ENCODE measurements around the gene MCCC2.
A peak's percentile ranks its signal among the peaks of the same experiment; 100 is the strongest.
"Not testable (repeated sequence)": the region's sequence is repeated elsewhere in the genome, so short reads cannot be mapped to it uniquely, and the experiment has no call there.

MCCC2 gene

GRCh38 chr5:71600783-71601182 lies 13.6 kb downstream of the MCCC2 start:
- no peak for DNase-seq

DNA sequence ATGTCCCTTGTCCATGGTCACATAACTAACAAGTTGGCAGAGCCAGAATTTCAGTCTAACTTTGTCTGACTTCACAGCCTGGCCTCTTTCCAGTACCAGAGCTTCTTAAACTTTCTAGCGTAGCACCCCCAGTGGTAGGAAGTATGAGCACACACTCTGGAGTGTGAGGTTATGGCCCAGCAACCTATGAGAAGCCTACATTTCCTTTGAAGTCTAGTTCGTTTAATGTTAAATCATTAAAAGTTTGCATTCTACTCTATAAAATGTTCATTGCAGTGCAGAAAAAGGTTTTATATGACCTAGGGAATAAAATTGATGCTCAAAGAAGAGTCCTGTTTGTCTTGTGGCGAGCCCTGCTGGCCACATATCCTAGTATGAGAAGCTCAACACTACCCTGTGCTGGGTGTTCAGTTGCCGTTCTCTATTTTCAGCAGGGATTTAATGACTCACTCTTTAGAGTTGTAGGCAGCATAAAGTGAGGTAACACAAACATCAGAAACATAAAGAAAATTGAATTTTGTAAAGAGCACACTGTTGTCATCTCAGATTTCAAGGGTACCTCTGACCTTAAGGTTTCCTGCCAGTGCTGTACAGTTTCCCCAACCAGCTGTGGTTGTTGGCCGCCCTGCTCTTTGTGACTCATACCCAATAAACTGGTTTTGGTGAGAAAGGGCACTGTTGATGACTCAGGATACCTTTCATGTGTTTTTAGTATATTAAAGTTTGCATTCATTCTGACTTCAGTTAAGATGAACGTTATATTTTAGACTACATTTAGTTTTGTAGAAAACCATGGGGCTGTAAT lies 14.3 kb downstream of the MCCC2 start:
- DNase-seq = peak; percentile 66

DNA sequence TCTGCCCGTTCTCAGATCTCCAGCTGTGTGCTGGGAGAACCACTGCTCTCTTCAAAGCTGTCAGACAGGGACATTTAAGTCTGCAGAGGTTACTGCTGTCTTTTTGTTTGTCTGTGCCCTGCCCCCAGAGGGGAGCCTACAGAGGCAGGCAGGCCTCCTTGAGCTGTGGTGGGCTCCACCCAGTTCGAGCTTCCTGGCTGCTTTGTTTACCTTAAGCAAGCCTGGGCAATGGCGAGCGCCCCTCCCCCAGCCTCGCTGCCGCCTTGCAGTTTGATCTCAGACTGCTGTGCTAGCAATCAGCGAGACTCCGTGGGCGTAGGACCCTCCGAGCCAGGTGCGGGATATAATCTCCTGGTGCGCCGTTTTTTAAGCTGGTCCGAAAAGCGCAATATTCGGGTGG lies 22.8 kb downstream of the MCCC2 start:
- peak; percentile 8 for DNase-seq

DNA sequence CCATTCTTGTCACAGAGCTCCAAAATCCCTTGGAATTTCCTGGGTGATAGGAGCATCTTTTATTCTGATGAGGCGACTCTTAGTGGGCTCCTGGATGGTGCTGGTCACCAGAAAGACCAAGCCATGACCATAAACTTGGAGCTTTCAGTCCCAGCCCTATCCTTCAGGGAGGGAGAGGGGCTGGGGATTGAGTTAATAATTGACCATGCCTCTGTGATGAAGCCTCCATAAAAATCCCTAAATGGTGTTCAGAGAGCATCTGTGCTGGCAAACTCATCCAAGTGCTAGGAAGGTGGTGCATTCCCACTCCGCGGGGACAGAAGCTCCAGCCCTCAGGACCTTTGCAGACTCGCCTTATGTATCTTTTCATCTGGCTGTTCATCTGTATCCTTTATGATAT lies 28.7 kb downstream of the MCCC2 start:
- no peak for DNase-seq

GRCh38 chr5:71620630-71621029 lies 33.5 kb downstream of the MCCC2 start:
- DNase-seq = no peak

GRCh38 chr5:71621268-71621667 lies 34.1 kb downstream of the MCCC2 start:
- DNase-seq = no peak

DNA sequence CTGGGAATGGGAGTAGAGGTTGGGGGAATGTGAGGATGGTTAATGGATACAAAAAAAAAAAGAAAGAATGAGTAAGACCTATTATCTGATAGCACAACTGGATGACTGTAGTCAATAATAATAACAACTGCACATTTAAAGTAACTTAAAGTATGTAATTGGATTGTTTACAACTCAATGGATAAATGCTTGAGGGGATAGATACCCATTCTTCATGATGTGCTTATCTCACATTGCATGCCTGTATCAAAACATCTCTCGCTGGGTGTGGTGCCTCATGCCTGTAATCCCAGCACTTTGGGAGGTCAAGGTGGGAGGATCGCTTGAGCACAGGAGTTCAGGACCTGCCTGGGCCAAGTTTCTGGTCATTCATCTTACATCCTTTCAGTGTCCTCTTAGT lies 34.6 kb downstream of the MCCC2 start:
- DNase-seq = no peak

GRCh38 chr5:71623221-71623794 lies 36.2 kb downstream of the MCCC2 start:
- DNase-seq = no peak

- DNase-seq = no peak
These were observed 42.8 kb downstream of the MCCC2 start for GRCh38 chr5:71629950-71630349.

DNA sequence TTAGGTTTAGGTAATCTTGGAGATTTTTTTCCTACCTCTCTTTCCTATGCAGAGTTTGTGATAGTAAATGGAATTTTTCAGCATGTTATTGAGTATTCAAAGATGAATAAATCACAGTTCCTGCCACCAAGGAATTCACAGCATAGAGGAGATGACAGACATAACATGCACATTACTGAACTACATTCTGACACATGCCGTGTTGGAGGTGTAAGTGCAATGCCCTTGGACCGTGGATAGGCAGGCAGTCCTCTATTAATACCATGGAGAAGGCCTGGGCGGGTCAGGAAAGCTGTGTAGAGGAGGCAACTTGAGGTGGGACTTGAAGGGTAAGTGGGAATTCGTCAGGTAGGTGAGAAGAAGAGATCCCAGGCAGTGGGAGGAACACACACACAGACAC lies 43.9 kb downstream of the MCCC2 start:
- no peak for DNase-seq

DNA sequence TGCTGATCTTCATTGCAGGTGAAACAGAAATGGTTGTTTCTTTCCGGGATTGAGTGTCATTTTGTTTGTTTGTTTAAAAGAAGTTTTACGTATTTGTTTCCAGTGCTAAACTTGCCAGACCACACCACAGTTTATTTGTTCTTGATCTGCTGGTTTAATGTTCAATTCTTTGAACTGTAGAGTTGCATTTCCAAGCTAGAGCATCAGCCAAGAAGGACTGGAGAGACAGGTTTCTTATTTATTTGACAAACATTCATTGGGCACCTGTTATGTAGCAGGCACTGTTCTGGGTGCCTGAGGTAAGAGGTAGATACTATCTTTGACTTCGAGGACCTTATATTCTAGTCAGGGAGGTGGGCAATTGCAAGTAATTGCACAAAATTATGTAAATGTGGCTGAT lies 45.0 kb downstream of the MCCC2 start:
- no peak for DNase-seq

GRCh38 chr5:71633255-71634155 lies 46.4 kb downstream of the MCCC2 start:
- no peak for DNase-seq

DNA sequence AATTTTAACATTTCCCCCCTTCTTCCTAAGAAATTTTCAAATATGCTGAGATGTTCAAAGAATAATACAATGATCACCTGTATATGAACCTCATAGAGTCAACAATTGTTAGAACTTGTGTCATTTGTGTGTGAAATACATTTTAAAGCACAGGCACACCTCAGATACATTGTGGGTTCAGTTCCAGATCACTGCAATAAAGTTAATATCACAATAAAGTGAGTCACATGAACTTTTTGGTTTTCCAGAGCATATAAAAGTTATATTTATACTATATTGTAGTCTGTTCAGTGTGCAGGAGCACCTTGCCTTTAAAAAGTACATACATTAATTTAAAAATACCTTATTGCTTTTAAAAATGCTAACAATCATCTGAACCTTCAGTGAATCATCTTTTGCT lies 50.0 kb downstream of the MCCC2 start:
- DNase-seq = no peak

DNA sequence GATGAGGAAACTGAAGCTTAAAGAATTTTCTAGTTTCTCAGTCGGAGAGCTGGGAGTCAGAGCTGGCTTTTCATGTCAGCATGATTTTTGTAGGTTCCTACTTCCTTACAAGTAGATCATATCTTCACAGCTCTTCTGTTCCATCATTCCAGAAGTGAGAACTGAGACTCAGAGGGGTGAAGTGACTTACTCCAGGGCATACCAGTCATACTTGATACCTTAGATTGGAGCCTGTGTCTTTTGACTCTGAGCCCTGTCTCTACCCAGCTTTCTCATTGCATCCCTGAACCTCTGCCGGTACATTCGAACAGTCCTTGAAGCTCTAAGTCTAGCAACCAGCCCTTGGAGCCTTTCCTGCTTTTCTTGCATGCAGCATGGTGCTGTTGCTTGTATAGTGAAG lies 53.3 kb downstream of the MCCC2 start:
- no peak for DNase-seq

DNA sequence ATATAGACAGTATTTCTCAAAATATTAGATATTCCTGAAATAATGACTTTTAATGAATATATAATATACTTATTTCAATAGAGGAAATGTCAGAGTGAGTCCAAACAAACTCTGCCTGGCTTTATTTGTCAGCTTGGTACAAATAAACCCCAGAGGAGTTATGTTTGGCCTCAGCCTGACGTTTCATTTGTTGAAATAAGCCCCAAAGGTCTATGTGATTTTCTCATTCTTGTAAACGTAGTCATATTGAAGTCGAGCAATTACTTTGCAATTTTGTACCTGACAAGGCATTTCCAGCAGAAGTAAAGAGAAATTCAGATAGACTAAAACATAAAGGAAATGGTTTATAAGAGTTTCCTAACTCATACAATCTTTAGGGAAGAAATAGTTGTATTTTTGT lies 57.9 kb downstream of the MCCC2 start:
- DNase-seq = no peak

DNA sequence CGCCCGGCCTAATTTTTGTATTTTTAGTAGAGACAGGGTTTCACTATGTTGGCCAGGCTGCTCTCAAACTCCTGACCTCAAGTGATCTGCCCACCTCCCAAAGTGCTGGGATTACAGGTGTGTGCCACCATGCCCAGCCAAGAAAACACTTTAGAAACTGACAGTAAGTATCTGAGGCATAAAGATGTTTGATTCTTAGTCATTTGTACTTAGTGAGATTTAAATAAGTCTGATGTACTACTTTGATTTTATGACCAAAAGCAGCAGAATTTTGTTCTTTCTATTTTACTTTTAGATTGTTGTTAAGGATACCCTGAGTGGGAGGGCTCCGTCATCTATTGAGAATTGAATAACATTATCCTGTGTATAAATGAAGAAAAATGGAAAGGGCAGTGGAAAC lies 63.8 kb downstream of the MCCC2 start:
- not testable (repeated sequence) for DNase-seq

DNA sequence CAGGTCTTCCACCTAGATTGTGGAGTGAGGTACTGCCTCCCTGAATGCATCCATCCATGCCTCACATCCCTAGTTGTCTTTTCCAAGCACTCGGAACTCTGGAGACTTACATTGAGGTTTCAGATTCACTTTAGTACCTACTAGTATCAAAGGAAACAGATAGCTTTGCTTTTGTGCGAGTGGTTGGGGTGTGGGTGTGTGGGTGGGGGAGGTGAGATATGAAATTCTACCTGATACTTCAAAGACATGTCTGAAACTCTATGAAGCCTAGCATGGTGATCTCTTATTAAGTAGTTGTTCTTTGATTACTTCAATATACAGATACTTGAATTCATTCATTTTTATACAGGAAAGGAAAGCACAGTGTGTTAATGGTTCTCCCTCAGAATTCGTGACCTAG lies 64.4 kb downstream of the MCCC2 start:
- no peak for DNase-seq

DNA sequence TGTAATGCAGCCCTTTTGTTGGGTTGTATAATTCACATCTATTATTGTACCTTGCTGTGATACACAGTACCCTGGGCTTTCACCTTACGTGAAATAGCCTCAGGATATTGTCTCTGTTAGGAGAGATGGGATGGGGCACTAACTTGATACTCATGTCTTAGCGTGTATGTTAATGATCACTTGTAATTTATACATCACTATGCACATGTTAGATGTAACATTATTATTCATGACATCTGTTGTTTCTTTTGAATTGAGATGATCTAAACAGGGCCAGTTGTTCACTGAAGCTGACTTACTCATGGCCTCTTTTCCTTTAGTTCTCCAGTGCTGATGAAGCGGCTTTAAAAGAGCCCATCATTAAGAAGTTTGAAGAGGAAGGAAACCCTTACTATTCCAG lies 65.2 kb downstream of the MCCC2 start:
- DNase-seq = no peak

DNA sequence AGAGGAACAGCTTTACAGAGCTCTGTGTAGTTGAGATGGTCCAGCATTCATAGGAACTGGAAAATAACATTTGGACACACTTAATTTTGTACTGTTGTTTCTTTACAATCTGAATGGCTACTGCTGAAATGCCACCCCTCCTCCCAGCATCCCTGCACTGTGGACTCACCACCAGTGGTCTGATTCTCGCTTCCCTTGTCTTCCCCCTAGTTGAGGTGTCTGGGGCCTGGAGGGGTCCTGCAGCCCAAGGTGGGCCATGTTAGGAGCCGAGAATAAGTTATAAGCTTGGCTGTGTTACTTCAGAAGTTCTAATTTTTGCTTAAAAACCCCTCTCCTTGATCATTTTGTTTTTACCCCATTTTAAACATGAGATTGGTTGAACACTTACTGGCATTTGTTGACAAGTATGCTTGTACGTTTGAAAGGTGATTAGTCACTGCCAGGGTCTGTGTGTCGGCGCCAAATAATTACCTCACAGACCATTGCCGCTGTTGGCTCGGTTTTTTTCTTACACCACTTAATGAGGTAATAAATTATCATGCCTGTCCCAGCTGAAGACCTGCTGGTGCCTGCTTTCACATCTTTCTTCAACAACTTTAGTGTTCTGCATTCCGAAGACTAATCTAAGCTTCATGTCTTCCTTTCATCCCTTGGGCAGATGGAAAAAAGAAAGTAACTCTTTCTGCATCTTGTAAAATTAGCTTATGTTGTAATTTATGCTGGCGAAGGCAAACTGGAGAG lies 65.8 kb downstream of the MCCC2 start:
- DNase-seq = no peak

DNA sequence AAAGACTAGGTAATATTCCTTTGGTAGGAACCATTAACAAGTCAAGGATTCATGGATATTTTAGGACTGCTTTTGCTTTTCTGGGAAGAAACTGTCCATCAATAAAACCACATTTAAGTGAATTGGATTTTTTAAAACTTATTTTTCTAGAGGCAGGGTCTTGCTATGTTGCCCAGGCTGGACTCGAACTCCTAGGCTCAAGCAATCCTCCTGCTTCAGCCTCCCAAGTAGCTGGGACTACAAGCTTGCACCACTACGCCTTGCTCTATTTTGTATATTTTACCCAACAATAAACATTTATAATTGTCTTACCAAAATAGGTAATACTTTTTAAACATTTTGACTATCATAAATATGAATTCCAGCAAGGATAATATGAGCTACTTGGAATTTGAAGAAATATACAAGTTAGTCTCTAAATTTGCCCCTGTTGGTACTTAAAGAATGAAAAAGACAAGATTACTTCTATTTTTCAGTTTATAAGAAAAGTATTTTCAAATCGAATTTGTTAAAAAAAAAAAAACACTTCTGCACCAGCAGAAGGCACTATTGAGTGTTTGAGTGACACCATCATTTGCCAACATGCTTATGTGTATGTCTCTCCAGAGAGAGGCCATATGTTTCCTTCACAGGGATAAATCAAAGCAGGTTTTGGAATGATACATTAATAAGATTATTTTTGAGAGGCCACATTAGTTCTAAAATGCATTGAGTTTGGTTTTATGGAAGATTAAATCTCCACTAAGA lies 71.9 kb downstream of the MCCC2 start:
- DNase-seq = no peak

DNA sequence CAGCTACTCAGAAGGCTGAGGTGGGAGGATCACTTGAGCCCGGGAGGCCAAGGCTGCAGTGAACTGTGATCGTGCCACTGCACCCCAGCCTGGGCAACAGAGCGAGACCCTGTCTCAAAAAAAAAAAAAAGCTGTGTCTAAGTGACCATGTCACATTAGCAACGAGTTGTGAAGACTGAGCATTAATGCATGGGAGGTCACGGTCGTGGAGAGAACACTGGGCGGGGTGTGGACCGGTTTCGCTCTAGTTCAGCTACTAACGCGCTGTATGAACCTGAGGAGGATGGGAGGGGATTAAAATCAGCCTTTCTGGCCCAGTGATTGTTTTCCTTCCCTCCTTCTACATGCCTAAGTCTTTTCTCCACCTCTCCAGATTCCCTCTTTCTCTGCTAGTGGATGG lies 75.2 kb downstream of the MCCC2 start:
- DNase-seq = no peak

DNA sequence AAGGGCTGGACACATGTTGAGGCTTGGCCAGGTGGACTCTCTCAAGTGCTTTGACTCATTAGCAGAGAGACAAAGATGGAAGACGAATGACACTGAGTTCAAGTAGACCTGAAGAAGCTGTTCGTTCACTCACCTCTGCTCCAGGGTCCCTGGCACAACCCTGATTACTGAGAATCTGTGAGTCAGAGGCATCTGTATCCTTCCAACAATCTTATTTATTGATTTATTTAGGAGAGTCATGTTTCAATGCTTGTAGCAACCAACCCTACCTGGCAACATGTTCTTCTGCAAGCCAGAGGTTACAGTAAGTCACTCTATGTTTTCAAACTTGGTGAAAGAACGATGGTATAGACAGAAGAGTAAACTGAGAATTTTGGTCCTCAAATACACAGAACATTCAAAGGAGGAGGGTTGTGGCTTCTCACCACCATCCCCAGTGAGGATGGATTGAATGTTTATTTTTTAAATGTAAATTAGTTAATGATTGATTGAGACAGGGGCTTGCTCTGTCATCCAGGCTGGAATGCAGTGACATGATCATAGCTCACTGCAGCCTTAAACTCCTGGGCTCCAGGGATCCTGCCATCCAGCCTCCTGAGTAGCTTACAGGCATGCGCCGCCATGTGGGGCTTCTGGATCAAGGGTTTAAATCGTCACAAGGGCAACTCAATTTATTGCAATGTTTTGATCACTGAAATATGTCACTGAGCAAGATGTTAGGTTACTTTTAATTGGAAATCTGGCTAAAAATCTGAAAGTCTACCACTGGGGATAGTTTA lies 76.2 kb downstream of the MCCC2 start:
- no peak for DNase-seq

Data from activated effector memory CD4-positive, alpha-beta T cell treated with Interleukin-2 at 50 U/mL for 16 hours (primary cell).